GM21360 (cell line): ENCODE data around the gene PCDHGA2.
A peak's percentile ranks its signal among the peaks of the same experiment; 100 is the strongest.

Experiments used
- ATAC-seq: cut with Tn5 transposase; IDR thresholded peaks from one replicate; pipeline ENCODE4 v1.9.1; 2021; ENCODE audit warnings: mild to moderate bottlenecking, moderate library complexity; ENCODE audit not compliant: unreplicated experiment

PCDHGA2 gene

DNA sequence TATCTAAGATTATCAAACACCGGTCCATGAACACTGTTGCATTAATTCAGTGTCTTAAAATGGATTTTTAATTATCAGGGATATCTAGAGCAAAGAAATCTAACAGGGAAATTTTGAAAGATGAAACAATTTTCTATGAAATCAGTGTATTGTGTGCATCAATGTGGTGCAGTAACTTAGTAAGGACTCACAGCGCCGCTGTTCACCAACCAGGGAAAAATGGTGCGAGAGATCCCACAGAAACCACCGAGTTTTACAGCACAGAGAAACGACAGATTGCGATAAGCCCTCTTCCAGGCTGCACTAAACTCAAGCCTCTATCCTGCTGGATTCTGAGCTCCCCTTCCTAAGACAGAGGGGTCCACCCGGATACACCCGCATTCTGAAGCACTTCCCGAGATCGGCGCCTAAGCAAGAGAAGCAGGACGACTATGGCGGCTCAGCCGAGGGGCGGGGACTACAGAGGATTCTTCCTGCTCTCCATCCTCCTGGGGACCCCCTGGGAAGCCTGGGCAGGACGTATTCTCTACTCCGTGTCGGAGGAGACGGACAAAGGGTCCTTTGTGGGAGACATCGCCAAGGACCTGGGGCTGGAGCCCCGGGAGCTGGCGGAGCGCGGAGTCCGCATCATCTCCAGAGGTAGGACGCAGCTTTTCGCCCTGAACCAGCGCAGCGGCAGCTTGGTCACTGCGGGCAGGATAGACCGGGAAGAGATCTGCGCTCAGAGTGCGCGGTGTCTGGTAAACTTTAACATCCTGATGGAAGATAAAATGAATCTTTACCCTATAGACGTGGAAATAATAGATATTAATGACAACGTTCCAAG is 44.1 kb downstream of the PCDHGA2 start, which contains the start of gene PCDHGA7:
PCDHGA7 (plus strand) TSS at position 274 of the 826 bp plus-strand sequence; CDS start at position 432, 158 bp downstream.
- ATAC-seq: peak; percentile 73

DNA sequence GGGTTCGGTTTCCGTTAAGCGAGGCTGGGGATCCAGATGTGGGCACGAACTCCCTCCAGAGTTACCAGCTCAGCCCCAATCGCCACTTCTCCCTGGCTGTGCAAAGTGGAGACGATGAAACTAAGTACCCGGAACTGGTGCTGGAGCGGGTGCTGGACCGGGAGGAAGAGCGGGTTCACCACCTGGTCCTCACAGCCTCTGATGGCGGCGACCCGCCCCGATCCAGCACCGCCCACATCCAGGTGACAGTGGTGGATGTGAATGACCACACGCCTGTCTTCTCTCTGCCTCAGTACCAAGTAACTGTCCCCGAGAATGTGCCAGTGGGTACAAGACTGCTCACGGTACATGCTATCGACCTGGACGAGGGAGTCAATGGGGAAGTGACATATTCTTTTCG is 44.8 kb downstream of the PCDHGA2 start:
- ATAC-seq: no peak

DNA sequence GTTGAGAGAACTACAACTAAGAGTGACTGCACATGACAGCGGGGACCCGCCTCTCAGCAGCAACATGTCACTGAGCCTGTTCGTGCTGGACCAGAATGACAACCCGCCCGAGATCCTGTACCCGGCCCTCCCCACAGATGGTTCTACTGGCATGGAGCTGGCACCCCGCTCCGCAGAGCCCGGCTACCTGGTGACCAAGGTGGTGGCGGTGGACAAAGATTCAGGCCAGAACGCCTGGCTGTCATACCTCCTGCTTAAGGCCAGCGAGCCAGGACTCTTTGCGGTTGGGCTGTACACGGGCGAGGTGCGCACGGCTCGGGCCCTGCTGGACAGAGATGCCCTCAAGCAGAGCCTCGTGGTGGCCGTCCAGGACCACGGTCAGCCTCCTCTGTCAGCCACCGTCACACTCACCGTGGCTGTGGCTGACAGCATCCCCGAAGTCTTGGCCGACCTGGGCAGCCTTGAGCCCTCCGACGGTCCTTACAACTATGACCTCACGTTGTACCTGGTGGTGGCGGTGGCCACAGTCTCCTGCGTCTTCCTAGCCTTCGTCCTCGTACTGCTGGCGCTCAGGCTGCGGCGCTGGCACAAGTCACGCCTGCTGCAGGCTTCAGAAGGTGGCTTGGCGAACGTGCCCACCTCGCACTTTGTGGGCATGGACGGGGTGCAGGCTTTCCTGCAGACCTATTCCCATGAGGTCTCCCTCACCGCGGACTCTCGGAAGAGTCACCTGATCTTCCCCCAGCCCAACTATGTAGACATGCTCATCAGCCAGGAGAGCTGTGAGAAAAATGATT is 46.1 kb downstream of the PCDHGA2 start:
- ATAC-seq: no peak

DNA sequence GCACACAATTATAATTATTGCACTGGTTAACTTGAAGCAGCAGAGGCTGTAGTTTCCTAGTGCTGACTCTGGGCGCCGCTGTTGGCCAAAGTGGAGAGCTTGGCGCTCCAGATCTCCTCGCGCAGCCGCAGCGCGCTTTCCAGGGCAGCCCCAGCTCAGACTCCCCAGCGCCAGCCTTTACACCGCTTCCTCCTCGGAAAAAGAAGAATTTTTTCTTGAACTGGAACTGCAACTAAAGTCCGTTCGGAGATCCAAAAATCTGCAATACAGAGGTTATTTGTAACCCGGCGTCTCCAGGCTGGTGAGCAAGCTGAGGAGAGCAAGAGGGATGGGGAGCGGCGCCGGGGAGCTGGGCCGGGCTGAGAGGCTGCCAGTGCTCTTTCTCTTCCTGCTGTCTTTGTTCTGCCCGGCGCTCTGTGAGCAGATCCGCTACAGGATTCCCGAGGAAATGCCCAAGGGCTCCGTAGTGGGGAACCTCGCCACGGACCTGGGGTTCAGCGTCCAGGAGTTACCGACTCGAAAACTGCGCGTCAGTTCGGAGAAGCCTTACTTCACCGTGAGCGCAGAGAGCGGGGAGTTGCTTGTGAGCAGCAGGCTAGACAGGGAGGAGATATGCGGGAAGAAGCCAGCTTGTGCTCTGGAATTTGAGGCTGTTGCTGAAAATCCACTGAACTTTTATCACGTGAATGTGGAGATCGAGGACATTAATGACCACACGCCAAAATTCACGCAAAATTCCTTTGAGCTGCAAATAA is 49.2 kb downstream of the PCDHGA2 start, which contains the start of gene PCDHGB4:
PCDHGB4 (plus strand) TSS at position 142 of the 755 bp plus-strand sequence; CDS start at position 329, 187 bp downstream.
- peak; percentile 84 for ATAC-seq

DNA sequence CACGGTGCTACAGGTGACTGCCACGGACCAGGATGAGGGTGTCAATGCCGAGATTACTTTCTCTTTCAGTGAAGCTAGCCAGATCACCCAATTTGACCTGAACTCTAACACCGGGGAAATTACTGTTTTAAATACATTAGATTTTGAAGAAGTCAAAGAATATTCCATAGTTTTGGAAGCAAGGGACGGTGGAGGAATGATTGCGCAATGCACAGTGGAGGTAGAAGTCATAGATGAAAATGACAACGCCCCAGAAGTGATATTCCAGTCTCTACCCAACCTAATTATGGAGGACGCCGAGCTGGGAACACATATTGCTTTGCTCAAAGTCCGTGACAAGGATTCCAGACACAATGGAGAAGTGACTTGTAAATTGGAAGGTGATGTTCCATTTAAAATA is 50.1 kb downstream of the PCDHGA2 start:
- ATAC-seq: no peak

DNA sequence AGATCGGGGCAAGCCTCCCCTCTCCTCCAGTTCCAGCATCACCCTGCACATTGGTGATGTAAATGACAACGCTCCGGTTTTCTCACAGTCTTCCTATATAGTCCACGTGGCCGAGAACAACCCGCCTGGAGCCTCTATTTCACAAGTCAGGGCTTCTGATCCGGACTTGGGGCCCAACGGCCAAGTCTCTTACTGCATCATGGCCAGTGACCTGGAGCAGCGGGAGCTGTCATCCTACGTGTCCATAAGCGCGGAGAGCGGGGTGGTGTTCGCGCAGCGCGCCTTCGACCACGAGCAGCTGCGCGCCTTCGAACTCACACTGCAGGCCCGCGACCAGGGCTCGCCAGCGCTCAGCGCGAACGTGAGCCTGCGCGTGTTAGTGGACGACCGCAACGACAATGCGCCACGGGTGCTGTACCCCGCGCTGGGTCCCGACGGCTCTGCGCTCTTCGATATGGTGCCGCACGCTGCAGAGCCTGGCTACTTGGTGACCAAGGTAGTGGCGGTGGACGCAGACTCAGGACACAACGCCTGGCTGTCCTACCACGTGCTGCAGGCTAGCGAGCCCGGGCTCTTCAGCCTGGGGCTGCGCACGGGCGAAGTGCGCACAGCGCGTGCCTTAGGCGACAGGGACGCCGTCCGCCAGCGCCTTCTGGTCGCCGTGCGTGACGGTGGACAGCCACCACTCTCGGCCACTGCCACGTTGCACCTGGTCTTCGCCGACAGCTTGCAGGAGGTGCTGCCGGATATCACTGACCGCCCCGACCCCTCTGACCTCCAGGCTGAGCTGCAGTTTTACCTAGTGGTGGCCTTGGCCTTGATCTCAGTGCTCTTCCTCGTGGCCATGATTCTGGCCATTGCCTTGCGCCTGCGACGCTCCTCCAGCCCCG is 50.8 kb downstream of the PCDHGA2 start:
- ATAC-seq: no peak

DNA sequence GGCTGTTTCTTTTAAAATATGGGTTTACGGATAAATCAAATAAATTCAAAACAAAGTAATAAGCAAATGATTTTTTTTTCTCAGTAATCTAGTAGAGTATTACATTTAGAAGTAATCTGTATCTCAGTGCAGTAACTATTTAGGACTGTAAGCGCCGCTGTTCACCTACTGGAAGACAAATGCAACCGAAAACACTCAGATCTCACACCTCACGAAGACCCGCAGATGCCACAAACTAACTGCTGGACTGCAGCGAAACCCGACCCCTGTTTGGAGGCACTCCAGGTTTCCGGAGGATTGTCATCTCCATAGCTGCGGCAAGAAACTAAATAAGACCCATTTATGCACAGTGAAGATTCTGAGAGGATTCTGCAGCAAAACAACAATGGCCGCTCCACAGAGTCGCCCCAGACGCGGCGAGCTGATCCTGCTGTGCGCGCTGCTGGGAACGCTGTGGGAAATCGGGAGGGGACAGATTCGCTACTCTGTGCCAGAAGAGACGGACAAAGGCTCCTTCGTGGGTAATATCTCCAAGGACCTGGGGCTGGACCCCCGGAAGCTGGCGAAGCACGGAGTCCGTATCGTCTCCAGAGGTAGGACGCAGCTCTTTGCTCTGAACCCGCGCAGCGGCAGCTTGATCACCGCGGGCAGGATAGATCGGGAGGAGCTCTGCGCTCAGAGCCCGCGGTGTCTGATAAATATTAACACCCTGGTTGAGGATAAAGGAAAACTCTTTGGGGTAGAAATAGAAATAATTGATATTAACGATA is 54.1 kb downstream of the PCDHGA2 start, which contains the start of gene PCDHGA8:
PCDHGA8 (plus strand) TSS at position 205 of the 770 bp plus-strand sequence; CDS start at position 386, 181 bp downstream.
- ATAC-seq: no peak
